ENCODE data around the gene DRAM2. TPM values are rescaled to one million over a fixed set of nuclear protein-coding genes. Genes with fewer than 3 reads are reported as not detected.

DRAM2 gene
- total RNA-seq, 1 experiment from 2014 or later, result 25.4 TPM

- H3K4me3 Mint-ChIP-seq (ENCODE audit: low read depth, unreplicated experiment), result no peak overlapping the region
- CTCF ChIA-PET, result no interaction called here
- H3K27ac Mint-ChIP-seq (ENCODE audit: unreplicated experiment), result no peak overlapping the region
- H3K27me3 Mint-ChIP-seq (ENCODE audit: unreplicated experiment), result no peaks in the 10 kb centered on the region
- no peaks in the 10 kb centered on the region for H3K9me3 Mint-ChIP-seq (ENCODE audit: low read depth, unreplicated experiment)
- no peak for TF ChIP-seq CTCF (IDR thresholded peaks at IDR 0.05; ENCODE audit: unreplicated experiment)
- H3K36me3 Mint-ChIP-seq (ENCODE audit: insufficient read depth, unreplicated experiment), result peaks cover 4% of the 10 kb centered on the region
- no peaks in the 10 kb centered on the region for H3K4me1 Mint-ChIP-seq (ENCODE audit: low read depth, unreplicated experiment)
- DNase-seq, result no peak
- BruUV-seq (replicated peaks), result no TSS peak
- intact Hi-C loops (cut with micrococcal nuclease; ENCODE audit: unreplicated experiment), result no loop called here
Observed at GRCh38 chr1:111126354-111126753, 13.5 kb downstream of the DRAM2 start.

GRCh38 chr1:111116496-111116895 is 23.4 kb downstream of the DRAM2 start:
- no TSS peak for BruUV-seq (replicated peaks)
- no peaks in the 10 kb centered on the region for H3K9me3 Mint-ChIP-seq (ENCODE audit: low read depth, unreplicated experiment)
- no peaks in the 10 kb centered on the region for H3K27me3 Mint-ChIP-seq (ENCODE audit: unreplicated experiment)
- H3K4me3 Mint-ChIP-seq (ENCODE audit: low read depth, unreplicated experiment), result no peak overlapping the region
- intact Hi-C loops (cut with micrococcal nuclease; ENCODE audit: unreplicated experiment), result no loop called here
- H3K4me1 Mint-ChIP-seq (ENCODE audit: low read depth, unreplicated experiment), result no peaks in the 10 kb centered on the region
- no peak for DNase-seq
- no peak overlapping the region for H3K27ac Mint-ChIP-seq (ENCODE audit: unreplicated experiment)
- CTCF ChIA-PET, result no interaction called here
- TF ChIP-seq CTCF (IDR thresholded peaks at IDR 0.05; ENCODE audit: unreplicated experiment), result no peak
- H3K36me3 Mint-ChIP-seq (ENCODE audit: insufficient read depth, unreplicated experiment), result no peaks in the 10 kb centered on the region

- H3K9me3 Mint-ChIP-seq (ENCODE audit: low read depth, unreplicated experiment), result peaks cover 5% of the 10 kb centered on the region
- H3K4me1 Mint-ChIP-seq (ENCODE audit: low read depth, unreplicated experiment), result no peaks in the 10 kb centered on the region
- no TSS peak for BruUV-seq (replicated peaks)
- H3K4me3 Mint-ChIP-seq (ENCODE audit: low read depth, unreplicated experiment), result no peak overlapping the region
- no peak for DNase-seq
- H3K27ac Mint-ChIP-seq (ENCODE audit: unreplicated experiment), result no peak overlapping the region
- H3K27me3 Mint-ChIP-seq (ENCODE audit: unreplicated experiment), result no peaks in the 10 kb centered on the region
- CTCF ChIA-PET, result no interaction called here
- TF ChIP-seq CTCF (IDR thresholded peaks at IDR 0.05; ENCODE audit: unreplicated experiment), result no peak
- no peaks in the 10 kb centered on the region for H3K36me3 Mint-ChIP-seq (ENCODE audit: insufficient read depth, unreplicated experiment)
- intact Hi-C loops (cut with micrococcal nuclease; ENCODE audit: unreplicated experiment), result no loop called here
Observed at GRCh38 chr1:111110197-111110899, 29.5 kb downstream of the DRAM2 start.

GRCh38 chr1:111104981-111105380 is 34.9 kb downstream of the DRAM2 start:
- CTCF ChIA-PET, result interaction anchor here (0.7 kb wide), 1 partner anchor 403 kb away, joined by 3 read pairs; no protein-coding TSS in a partner anchor
- no peaks in the 10 kb centered on the region for H3K4me1 Mint-ChIP-seq (ENCODE audit: low read depth, unreplicated experiment)
- TF ChIP-seq CTCF (IDR thresholded peaks at IDR 0.05; ENCODE audit: unreplicated experiment), result no peak
- H3K36me3 Mint-ChIP-seq (ENCODE audit: insufficient read depth, unreplicated experiment), result no peaks in the 10 kb centered on the region
- no peak overlapping the region for H3K4me3 Mint-ChIP-seq (ENCODE audit: low read depth, unreplicated experiment)
- peaks cover 15% of the 10 kb centered on the region for H3K9me3 Mint-ChIP-seq (ENCODE audit: low read depth, unreplicated experiment)
- H3K27me3 Mint-ChIP-seq (ENCODE audit: unreplicated experiment), result no peaks in the 10 kb centered on the region
- no peak for DNase-seq
- intact Hi-C loops (cut with micrococcal nuclease; ENCODE audit: unreplicated experiment), result no loop called here
- H3K27ac Mint-ChIP-seq (ENCODE audit: unreplicated experiment), result no peak overlapping the region
- no TSS peak for BruUV-seq (replicated peaks)

Measured in Calu3 (cell line).